Skeletal muscle satellite cell (primary cell): ENCODE results near the gene RALGAPB.
"Not testable (repeated sequence)": the region's sequence is repeated elsewhere in the genome, so short reads cannot be mapped to it uniquely, and the experiment has no call there.

Source experiments
- H3K27me3 ChIP-seq: 2 replicates; pipeline ENCODE4 v1.7.0; 2013; ENCODE audit warnings: low read length; ENCODE audit not compliant: control insufficient read depth, insufficient read depth
- H3K36me3 ChIP-seq: 2 replicates; pipeline ENCODE4 v1.7.0; 2013; ENCODE audit warnings: mild to moderate bottlenecking, control low read depth, low read length; ENCODE audit not compliant: insufficient read depth
- H3K4me1 ChIP-seq: 2 replicates; pipeline ENCODE4 v1.7.0; 2013; ENCODE audit warnings: low read length; ENCODE audit not compliant: control insufficient read depth, insufficient read depth
- H3K4me2 ChIP-seq: 2 replicates; pipeline ENCODE4 v1.7.0; 2013; ENCODE audit warnings: mild to moderate bottlenecking, low read length
- H3K4me3 ChIP-seq: 2 replicates; pipeline ENCODE4 v1.7.0; 2013; ENCODE audit warnings: low read length
- H3K9ac ChIP-seq: 2 replicates; pipeline ENCODE4 v1.7.0; 2013; ENCODE audit warnings: mild to moderate bottlenecking, low read depth, low read length, moderate library complexity
- H3K9me3 ChIP-seq: replicated peaks from 2 replicates; pipeline ENCODE4 v1.7.0; 2013; ENCODE audit warnings: mild to moderate bottlenecking, control low read depth, low read length

RALGAPB gene

GRCh38 chr20:38449046-38449445, 23.6 kb upstream of the RALGAPB start:
- H3K9ac ChIP-seq = no peak overlapping the region
- no peaks in the 10 kb centered on the region for H3K9me3 ChIP-seq
- H3K36me3 ChIP-seq = peaks cover 21% of the 10 kb centered on the region
- no peak overlapping the region for H3K4me2 ChIP-seq
- peaks cover 22% of the 10 kb centered on the region for H3K4me1 ChIP-seq
- H3K4me3 ChIP-seq = no peak overlapping the region
- no peaks in the 10 kb centered on the region for H3K27me3 ChIP-seq

- Histone ChIP-seq H3K9ac (no peak overlapping the region), H3K36me3 (peaks cover 21% of the 10 kb centered on the region), H3K4me2 (no peak overlapping the region), H3K27me3 (no peaks in the 10 kb centered on the region), H3K9me3 (no peaks in the 10 kb centered on the region), H3K4me3 (no peak overlapping the region), H3K4me1 (peaks cover 22% of the 10 kb centered on the region)
Measured at GRCh38 chr20:38450412-38450975, 22.1 kb upstream of the RALGAPB start.

- Histone ChIP-seq H3K4me2 (no peak overlapping the region), H3K4me3 (no peak overlapping the region), H3K9ac (no peak overlapping the region), H3K9me3 (no peaks in the 10 kb centered on the region), H3K36me3 (peaks cover 21% of the 10 kb centered on the region), H3K4me1 (peaks cover 15% of the 10 kb centered on the region), H3K27me3 (no peaks in the 10 kb centered on the region)
Measured at GRCh38 chr20:38452880-38453624, 19.6 kb upstream of the RALGAPB start.

GRCh38 chr20:38453941-38454340, 18.7 kb upstream of the RALGAPB start:
- no peak overlapping the region for H3K4me3 ChIP-seq
- no peak overlapping the region for H3K9ac ChIP-seq
- no peaks in the 10 kb centered on the region for H3K27me3 ChIP-seq
- no peak overlapping the region for H3K4me2 ChIP-seq
- peaks cover 21% of the 10 kb centered on the region for H3K36me3 ChIP-seq
- H3K4me1 ChIP-seq = peaks cover 15% of the 10 kb centered on the region
- no peaks in the 10 kb centered on the region for H3K9me3 ChIP-seq

- Histone ChIP-seq H3K27me3 (no peaks in the 10 kb centered on the region), H3K9ac (no peak overlapping the region), H3K4me2 (no peak overlapping the region), H3K4me1 (peaks cover 15% of the 10 kb centered on the region), H3K36me3 (peaks cover 15% of the 10 kb centered on the region), H3K4me3 (no peak overlapping the region), H3K9me3 (no peaks in the 10 kb centered on the region)
Measured at GRCh38 chr20:38454556-38455473, 17.8 kb upstream of the RALGAPB start.

- no peak overlapping the region for H3K9ac ChIP-seq
- no peak overlapping the region for H3K4me3 ChIP-seq
- H3K36me3 ChIP-seq = no peaks in the 10 kb centered on the region
- H3K4me2 ChIP-seq = no peak overlapping the region
- no peaks in the 10 kb centered on the region for H3K27me3 ChIP-seq
- H3K4me1 ChIP-seq = peaks cover 5% of the 10 kb centered on the region
- H3K9me3 ChIP-seq = no peaks in the 10 kb centered on the region
Measured at GRCh38 chr20:38458314-38458713, 14.3 kb upstream of the RALGAPB start.

- H3K4me1 ChIP-seq = peaks cover 5% of the 10 kb centered on the region
- H3K9ac ChIP-seq = no peak overlapping the region
- no peaks in the 10 kb centered on the region for H3K9me3 ChIP-seq
- H3K4me2 ChIP-seq = no peak overlapping the region
- no peak overlapping the region for H3K4me3 ChIP-seq
- H3K27me3 ChIP-seq = no peaks in the 10 kb centered on the region
- no peaks in the 10 kb centered on the region for H3K36me3 ChIP-seq
Measured at GRCh38 chr20:38460040-38460623, 12.5 kb upstream of the RALGAPB start.

GRCh38 chr20:38460631-38461030, 12.0 kb upstream of the RALGAPB start:
- H3K4me3 ChIP-seq = not testable (repeated sequence)

GRCh38 chr20:38461167-38461566, 11.5 kb upstream of the RALGAPB start:
- H3K9me3 ChIP-seq, H3K4me1 ChIP-seq, H3K27me3 ChIP-seq, H3K9ac ChIP-seq, H3K4me3 ChIP-seq, H3K4me2 ChIP-seq, H3K36me3 ChIP-seq: not testable (repeated sequence)

More at GRCh38 chr20:38460631-38461030, 12.0 kb upstream of the RALGAPB start:
- H3K4me2 ChIP-seq, H3K9me3 ChIP-seq, H3K27me3 ChIP-seq, H3K9ac ChIP-seq, H3K4me1 ChIP-seq, H3K36me3 ChIP-seq: not testable (repeated sequence)

- H3K27me3 ChIP-seq = peaks cover 11% of the 10 kb centered on the region
- H3K4me1 ChIP-seq, H3K9me3 ChIP-seq, H3K4me3 ChIP-seq, H3K4me2 ChIP-seq, H3K9ac ChIP-seq, H3K36me3 ChIP-seq: not testable (repeated sequence)
Measured at GRCh38 chr20:38461569-38461968, 11.1 kb upstream of the RALGAPB start.

- Histone ChIP-seq H3K9me3 (no peaks in the 10 kb centered on the region), H3K9ac (no peak overlapping the region), H3K4me2 (no peak overlapping the region), H3K4me1 (no peaks in the 10 kb centered on the region), H3K36me3 (no peaks in the 10 kb centered on the region), H3K27me3 (peaks cover 16% of the 10 kb centered on the region), H3K4me3 (no peak overlapping the region)
Measured at GRCh38 chr20:38466171-38466570, 6.5 kb upstream of the RALGAPB start.
